Activated CD8-positive, alpha-beta T cell treated with anti-CD3 and anti-CD28 coated beads for 36 hours (primary cell): ENCODE data around the gene SPECC1L. TPM values are rescaled to one million over a fixed set of nuclear protein-coding genes. Genes with fewer than 3 reads are reported as not detected.
"Not testable (repeated sequence)": the region's sequence is repeated elsewhere in the genome, so short reads cannot be mapped to it uniquely, and the experiment has no call there.

ENCODE experiments used
- ATAC-seq: fragments of 200-7000 bp; cut with Tn5 transposase; one replicate; pipeline ENCODE4 v1.10.0; 2021; ENCODE audit warnings: mild to moderate bottlenecking, moderate library complexity
- CTCF ChIA-PET: fragments of 350-600 bp; sonication (Branson Sonifier 250); formaldehyde crosslinking; loops from one replicate; lab custom pipeline; 2021; ENCODE audit warnings: antibody characterized with exemption; lab: Charles Lee
- POLR2A ChIA-PET: fragments of 350-600 bp; sonication (Branson Sonifier 250); formaldehyde crosslinking; loops from one replicate; lab custom pipeline; 2021; ENCODE audit warnings: antibody characterized with exemption; lab: Charles Lee
- DNase-seq: peaks from one replicate; pipeline ENCODE4 v3.0.0-alpha.2; 2020
- H3K27ac Mint-ChIP-seq: one replicate; pipeline ENCODE4 v1.8.0; 2021; ENCODE audit warnings: mild to moderate bottlenecking, mixed read lengths
- H3K27me3 Mint-ChIP-seq: one replicate; pipeline ENCODE4 v1.8.0; 2021; ENCODE audit warnings: mixed read lengths
- H3K36me3 Mint-ChIP-seq: one replicate; pipeline ENCODE4 v1.8.0; 2021; ENCODE audit warnings: low read depth, mixed read lengths
- H3K4me1 Mint-ChIP-seq: one replicate; pipeline ENCODE4 v1.8.0; 2021; ENCODE audit warnings: low read depth, mixed read lengths
- H3K4me3 Mint-ChIP-seq: one replicate; pipeline ENCODE4 v1.8.0; 2021; ENCODE audit warnings: mild to moderate bottlenecking, moderate library complexity, mixed read lengths
- H3K9me3 Mint-ChIP-seq: one replicate; pipeline ENCODE4 v1.8.0; 2021; ENCODE audit warnings: mixed read lengths
- CTCF ChIP-seq: fragments of 200-600 bp; IDR thresholded peaks from one replicate; pipeline ENCODE4 v1.8.0; 2022; ENCODE audit warnings: antibody characterized with exemption, mild to moderate bottlenecking
- intact Hi-C: fragments of 100-400 bp; cut with micrococcal nuclease; formaldehyde crosslinking; loops from one replicate; pipeline ENCODE4 v1.10.0; 2022
- total RNA-seq, 2 experiments: library from RNA; stranded (reverse); gene quantifications; one replicate each; pipeline ENCODE4 v1.2.3, GENCODE V29; 2021

The SPECC1L gene
- total RNA-seq, 2 experiments from 2014 or later = 38.9 to 39.0 TPM

GRCh38 chr22:24240381-24240780 is 30.2 kb upstream of the SPECC1L start:
- H3K27me3 Mint-ChIP-seq = no peaks in the 10 kb centered on the region
- no peaks in the 10 kb centered on the region for H3K9me3 Mint-ChIP-seq
- H3K27ac Mint-ChIP-seq = no peak overlapping the region
- ChIA-PET POLR2A (no interaction called here), CTCF (interaction anchor here (1.6 kb wide), 1 partner anchor 9 kb away, joined by 10 read pairs; no protein-coding TSS in a partner anchor)
- H3K4me1 Mint-ChIP-seq = peaks cover 30% of the 10 kb centered on the region
- H3K4me3 Mint-ChIP-seq = no peak overlapping the region
- ATAC-seq (no peak), DNase-seq (no peak)
- H3K36me3 Mint-ChIP-seq = no peaks in the 10 kb centered on the region
- TF ChIP-seq CTCF = no peak
- intact Hi-C loops = no loop called here

GRCh38 chr22:24240985-24241692 is 29.5 kb upstream of the SPECC1L start:
- peaks cover 30% of the 10 kb centered on the region for H3K4me1 Mint-ChIP-seq

GRCh38 chr22:24243417-24243816 is 27.2 kb upstream of the SPECC1L start:
- H3K4me3 Mint-ChIP-seq, H3K36me3 Mint-ChIP-seq, H3K27me3 Mint-ChIP-seq, intact Hi-C loops, ATAC-seq, H3K9me3 Mint-ChIP-seq: not testable (repeated sequence)
- H3K4me1 Mint-ChIP-seq = peaks cover 30% of the 10 kb centered on the region
- POLR2A ChIA-PET = interaction anchor here (1.2 kb wide), 1 partner anchor 9 kb away, joined by 5 read pairs; no protein-coding TSS in a partner anchor
- peak overlapping the region; percentile 75 for H3K27ac Mint-ChIP-seq
- peak; percentile 16 for DNase-seq
- CTCF ChIA-PET = interaction anchor here (1.1 to 2.3 kb wide), 6 partner anchors 12 to 90 kb away, joined by 3 to 9 read pairs (median 6); no protein-coding TSS in a partner anchor

More at GRCh38 chr22:24240985-24241692, 29.5 kb upstream of the SPECC1L start:
- CTCF ChIA-PET = interaction anchor here (1.6 to 2.3 kb wide), 2 partner anchors 10 kb away, joined by 9 to 10 read pairs; no protein-coding TSS in a partner anchor
- H3K36me3 Mint-ChIP-seq, H3K9me3 Mint-ChIP-seq, DNase-seq, H3K27ac Mint-ChIP-seq, intact Hi-C loops, POLR2A ChIA-PET, H3K4me3 Mint-ChIP-seq, H3K27me3 Mint-ChIP-seq, ATAC-seq: not testable (repeated sequence)

- H3K36me3 Mint-ChIP-seq = no peaks in the 10 kb centered on the region
- H3K27ac Mint-ChIP-seq = peak overlapping the region; percentile 14
- DNase-seq (no peak), ATAC-seq (no peak)
- no peak for TF ChIP-seq CTCF
- no peaks in the 10 kb centered on the region for H3K9me3 Mint-ChIP-seq
- ChIA-PET POLR2A (no interaction called here), CTCF (no interaction called here)
- peaks cover 30% of the 10 kb centered on the region for H3K4me1 Mint-ChIP-seq
- intact Hi-C loops = no loop called here
- H3K27me3 Mint-ChIP-seq = no peaks in the 10 kb centered on the region
- no peak overlapping the region for H3K4me3 Mint-ChIP-seq
Measured at GRCh38 chr22:24244144-24244787, 26.4 kb upstream of the SPECC1L start.

GRCh38 chr22:24245030-24245431 is 25.6 kb upstream of the SPECC1L start, which contains the start of gene GGT5:
GGT5 (minus strand) TSS chr22:24245082; CDS start chr22:24244725, 357 bp downstream.
- peak within 1 kb of the TSS; percentile 14 for H3K27ac Mint-ChIP-seq
- ATAC-seq, H3K9me3 Mint-ChIP-seq, H3K36me3 Mint-ChIP-seq, DNase-seq, H3K4me3 Mint-ChIP-seq, POLR2A ChIA-PET, intact Hi-C loops, CTCF ChIA-PET, H3K27me3 Mint-ChIP-seq: not testable (repeated sequence)
- H3K4me1 Mint-ChIP-seq = peaks cover 30% of the 10 kb centered on the region

- CTCF ChIA-PET, POLR2A ChIA-PET, H3K27ac Mint-ChIP-seq: not testable (repeated sequence)
Measured at GRCh38 chr22:24245584-24246561, 24.8 kb upstream of the SPECC1L start.

More at GRCh38 chr22:24245584-24246561, 24.8 kb upstream of the SPECC1L start:
- intact Hi-C loops, H3K27me3 Mint-ChIP-seq, H3K9me3 Mint-ChIP-seq, ATAC-seq, H3K4me3 Mint-ChIP-seq, H3K36me3 Mint-ChIP-seq, DNase-seq: not testable (repeated sequence)
- H3K4me1 Mint-ChIP-seq = peaks cover 28% of the 10 kb centered on the region
